Astrocyte of the cerebellum (primary cell): Measurements from ENCODE around the gene GALNT14.

Experiments used
- DNase-seq: peaks from one replicate; pipeline ENCODE4 v3.0.0-alpha.2; 2011; ENCODE audit warnings: low read depth
- H3K4me3 ChIP-seq: 2 replicates; pipeline ENCODE4 v1.5.1; 2011; ENCODE audit warnings: mild to moderate bottlenecking, low read depth, low read length, moderate library complexity
- CTCF ChIP-seq: IDR thresholded peaks from 2 replicates; pipeline ENCODE4 v1.5.1; 2012; ENCODE audit warnings: low read length, low read depth, moderate library complexity, mild to moderate bottlenecking; ENCODE audit errors: missing control alignments
- in situ Hi-C: cut with HindIII; loops from 2 replicates; pipeline ENCODE4 v1.10.0; 2017; ENCODE audit warnings: low sequenced_read_pairs

The GALNT14 gene

GRCh38 chr2:31097962-31098613 is 40.2 kb downstream of the GALNT14 start:
- in situ Hi-C loops, result no loop called here
- no peak overlapping the region for H3K4me3 ChIP-seq
- no peak for DNase-seq
- no peak for TF ChIP-seq CTCF

GRCh38 chr2:31090188-31090587 is 48.1 kb downstream of the GALNT14 start:
- H3K4me3 ChIP-seq, result no peak overlapping the region
- in situ Hi-C loops, result no loop called here

GRCh38 chr2:31089645-31090044 is 48.6 kb downstream of the GALNT14 start:
- no peak for TF ChIP-seq CTCF
- in situ Hi-C loops, result no loop called here
- DNase-seq, result no peak
- H3K4me3 ChIP-seq, result no peak overlapping the region

More at GRCh38 chr2:31090188-31090587, 48.1 kb downstream of the GALNT14 start:
- DNase-seq, result no peak
- no peak for TF ChIP-seq CTCF

- in situ Hi-C loops, result no loop called here
- no peak for TF ChIP-seq CTCF
- no peak for DNase-seq
- no peak overlapping the region for H3K4me3 ChIP-seq
Observed at GRCh38 chr2:31088504-31089195, 49.6 kb downstream of the GALNT14 start.

- DNase-seq, result no peak
- no peak for TF ChIP-seq CTCF
- H3K4me3 ChIP-seq, result no peak overlapping the region
- in situ Hi-C loops, result no loop called here
Observed at GRCh38 chr2:31087491-31087890, 50.7 kb downstream of the GALNT14 start.

GRCh38 chr2:31086590-31086989 is 51.6 kb downstream of the GALNT14 start:
- in situ Hi-C loops, result no loop called here
- H3K4me3 ChIP-seq, result no peak overlapping the region
- TF ChIP-seq CTCF, result no peak
- DNase-seq, result no peak
